GM23338 (cell line): ENCODE measurements around the gene ALDH18A1. TPM values are rescaled to one million over a fixed set of nuclear protein-coding genes. Genes with fewer than 3 reads are reported as not detected.

Source experiments
- ATAC-seq: fragments of 200-7000 bp; cut with Tn5 transposase; 3 replicates; pipeline ENCODE4 v1.9.1; 2020
- DNase-seq: peaks from one replicate; pipeline ENCODE4 v3.0.0-alpha.2; 2015; ENCODE audit warnings: low spot score
- H2AFZ ChIP-seq: fragments of 200-600 bp; sonication (generic); 2 replicates; pipeline ENCODE4 v1.8.0; 2016; ENCODE audit warnings: antibody characterized with exemption, mild to moderate bottlenecking, moderate library complexity
- H3F3A ChIP-seq: fragments of 200-600 bp; sonication (generic); replicated peaks from 2 replicates; pipeline ENCODE4 v1.8.0; 2017; ENCODE audit warnings: antibody characterized with exemption, mixed run types, low read depth
- H3K27ac ChIP-seq: fragments of 200-600 bp; sonication (generic); 2 replicates; pipeline ENCODE4 v1.6.1; 2016; ENCODE audit warnings: low read depth
- H3K27me3 ChIP-seq: fragments of 200-600 bp; sonication (generic); 2 replicates; pipeline ENCODE4 v1.8.0; 2016; ENCODE audit warnings: mild to moderate bottlenecking, mixed run types, moderate library complexity; ENCODE audit not compliant: insufficient read depth
- H3K36me3 ChIP-seq: fragments of 200-600 bp; sonication (generic); 2 replicates; pipeline ENCODE4 v1.8.0; 2016; ENCODE audit warnings: mild to moderate bottlenecking; ENCODE audit not compliant: insufficient read depth
- H3K4me1 ChIP-seq: fragments of 200-600 bp; sonication (generic); 2 replicates; pipeline ENCODE4 v1.8.0; 2016; ENCODE audit warnings: mild to moderate bottlenecking, moderate library complexity; ENCODE audit not compliant: insufficient read depth
- H3K4me2 ChIP-seq: fragments of 200-600 bp; sonication (generic); 2 replicates; pipeline ENCODE4 v1.7.1; 2017; ENCODE audit warnings: mixed run types
- H3K4me3 ChIP-seq: fragments of 200-600 bp; sonication (generic); 2 replicates; pipeline ENCODE4 v1.6.1; 2016; ENCODE audit warnings: mixed run types
- H3K79me2 ChIP-seq: fragments of 200-600 bp; sonication (generic); replicated peaks from 2 replicates; pipeline ENCODE4 v1.8.0; 2017; ENCODE audit warnings: mild to moderate bottlenecking; ENCODE audit not compliant: insufficient read depth
- H3K9me2 ChIP-seq: fragments of 200-600 bp; sonication (generic); 2 replicates; pipeline ENCODE4 v1.8.0; 2017; ENCODE audit not compliant: insufficient read depth
- H4K20me1 ChIP-seq: fragments of 200-600 bp; sonication (generic); replicated peaks from 2 replicates; pipeline ENCODE4 v1.8.0; 2017; ENCODE audit warnings: mild to moderate bottlenecking; ENCODE audit not compliant: insufficient read depth
- H3K27ac Mint-ChIP-seq: 2 replicates; pipeline ENCODE4 v1.8.0; 2020; ENCODE audit warnings: inconsistent platforms, mild to moderate bottlenecking, moderate library complexity, mixed read lengths
- H3K27me3 Mint-ChIP-seq: 3 replicates; pipeline ENCODE4 v1.8.0; 2022; ENCODE audit warnings: low read depth, mild to moderate bottlenecking, moderate library complexity, mixed read lengths, inconsistent platforms; ENCODE audit not compliant: insufficient read depth, poor library complexity
- H3K36me3 Mint-ChIP-seq: 3 replicates; pipeline ENCODE4 v1.8.0; 2021; ENCODE audit warnings: low read depth, mild to moderate bottlenecking, inconsistent platforms, moderate library complexity, mixed read lengths
- H3K4me1 Mint-ChIP-seq: 3 replicates; pipeline ENCODE4 v1.8.0; 2020; ENCODE audit warnings: mild to moderate bottlenecking, inconsistent platforms, mixed read lengths
- H3K4me3 Mint-ChIP-seq: 3 replicates; pipeline ENCODE4 v1.8.0; 2021; ENCODE audit warnings: moderate library complexity, mild to moderate bottlenecking, inconsistent platforms, mixed read lengths
- H3K9me3 Mint-ChIP-seq: 3 replicates; pipeline ENCODE4 v1.8.0; 2020; ENCODE audit warnings: moderate library complexity, mild to moderate bottlenecking, inconsistent platforms, mixed read lengths
- CREB1 ChIP-seq: fragments of 250-450 bp; sonication (Bioruptor Pico); IDR thresholded peaks from 2 replicates; pipeline ENCODE4 v1.5.0; 2020; ENCODE audit warnings: low read depth, mild to moderate bottlenecking, moderate library complexity
- EZH2 ChIP-seq: fragments of 200-600 bp; sonication (generic); IDR thresholded peaks from one replicate; pipeline ENCODE4 v1.8.0; 2017; ENCODE audit warnings: antibody characterized with exemption, mild to moderate bottlenecking, low read depth; ENCODE audit not compliant: unreplicated experiment
- EZH2phosphoT487 ChIP-seq: fragments of 200-600 bp; sonication (generic); IDR thresholded peaks from one replicate; pipeline ENCODE4 v1.8.1; 2018; ENCODE audit warnings: antibody characterized with exemption; ENCODE audit not compliant: unreplicated experiment
- JUNB ChIP-seq: IDR thresholded peaks from one replicate; pipeline ENCODE4 v1.6.1; 2016; ENCODE audit warnings: antibody characterized with exemption; ENCODE audit not compliant: unreplicated experiment
- NANOG ChIP-seq: IDR thresholded peaks from 2 replicates; pipeline ENCODE4 v1.6.1; 2016; ENCODE audit warnings: antibody characterized with exemption, borderline replicate concordance
- POLR2AphosphoS5 ChIP-seq: IDR thresholded peaks from 2 replicates; pipeline ENCODE4 v1.6.1; 2016; ENCODE audit warnings: antibody characterized with exemption, low read depth
- STAT1 ChIP-seq: IDR thresholded peaks from one replicate; pipeline ENCODE4 v1.6.1; 2016; ENCODE audit warnings: antibody characterized with exemption; ENCODE audit not compliant: unreplicated experiment
- ZNF114 ChIP-seq: fragments of 250-450 bp; sonication (Bioruptor Pico); IDR thresholded peaks from 2 replicates; pipeline ENCODE4 v1.5.0; 2020; ENCODE audit warnings: mild to moderate bottlenecking, moderate library complexity
- ZNF331 ChIP-seq: fragments of 250-450 bp; sonication (Bioruptor Pico); IDR thresholded peaks from 2 replicates; pipeline ENCODE4 v1.5.0; 2020; ENCODE audit warnings: low read depth, mild to moderate bottlenecking, moderate library complexity
- polyA plus RNA-seq: library from polyadenylated mRNA; unstranded; fragments of >200 nt; fragmentation: Nextera tagmentation; extraction: Ambion mirVana; gene quantifications from 2 replicates; pipeline ENCODE4 v1.2.1, GENCODE V29; 2016
- total RNA-seq: library from RNA; depleted of rRNA; stranded (reverse); fragments of >200 nt; shearing (Covaris generic); gene quantifications from 2 replicates; pipeline ENCODE4 v1.2.3, GENCODE V29; 2014
- TF ChIP-seq, protein P1 (sequence below): IDR thresholded peaks from one replicate; pipeline ENCODE4 v1.6.1; 2018; ENCODE audit warnings: antibody characterized with exemption; ENCODE audit not compliant: unreplicated experiment
- TF ChIP-seq, protein P2 (sequence below), 2 experiments: fragments of 200-600 bp in 1 of 2; sonication (generic) in 1 of 2; conservative IDR thresholded peaks; 2 replicates each; pipeline versions ENCODE4 v1.5.1 to v1.6.1; 2016 to 2017; ENCODE audit warnings: antibody characterized with exemption in 2 of 2, low read depth in 2 of 2, mild to moderate bottlenecking in 2 of 2, moderate library complexity in 1 of 2
- TF ChIP-seq, protein P3 (sequence below): fragments of 250-450 bp; sonication (Bioruptor Pico); IDR thresholded peaks from 2 replicates; pipeline ENCODE4 v1.5.0; 2020; ENCODE audit warnings: mild to moderate bottlenecking, moderate library complexity
- TF ChIP-seq, protein P4 (sequence below): IDR thresholded peaks from 2 replicates; pipeline ENCODE4 v1.6.1; 2016; ENCODE audit warnings: antibody characterized with exemption

The ALDH18A1 gene
- total and polyA plus RNA-seq, 2 experiments from 2014 or later, result 35.1 to 117 TPM

DNA sequence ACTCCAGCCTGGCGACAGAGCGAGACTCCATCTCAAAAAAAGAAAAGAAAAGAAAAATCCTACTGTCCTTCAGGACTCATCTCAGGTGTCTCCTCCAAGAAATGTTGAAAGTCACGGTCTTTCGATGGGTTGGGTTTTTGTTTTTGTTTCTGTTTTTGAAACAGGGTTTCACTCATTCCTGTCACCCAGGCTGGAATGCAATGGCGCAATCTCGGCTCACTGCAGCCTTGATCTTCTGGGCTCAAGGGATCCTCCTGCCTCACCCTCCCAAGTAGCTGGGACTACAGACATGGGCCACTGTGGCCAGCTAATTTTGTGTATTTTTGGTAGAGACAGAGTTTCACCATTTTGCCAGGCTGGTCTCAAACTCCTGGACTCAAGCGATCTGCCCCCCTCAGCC lies 92.2 kb downstream of the ALDH18A1 start:
- DNase-seq (no peak), ATAC-seq (no peak)
- peaks cover 4% of the 10 kb centered on the region; the same call in 1 of the 2 replicates for H3F3A ChIP-seq
- H3K27ac Mint-ChIP-seq, result no peak overlapping the region
- no peaks in the 10 kb centered on the region for H3K36me3 Mint-ChIP-seq
- peaks cover 4% of the 10 kb centered on the region; the same call in 1 of the 2 replicates for H3K27me3 ChIP-seq
- H3K4me1 Mint-ChIP-seq, result peaks cover 21% of the 10 kb centered on the region
- peaks cover 9% of the 10 kb centered on the region for H3K4me1 ChIP-seq
- no peaks in the 10 kb centered on the region for H3K9me3 Mint-ChIP-seq
- H3K9me2 ChIP-seq, result no peaks in the 10 kb centered on the region
- no peaks in the 10 kb centered on the region; the same call in 1 of the 2 replicates for H3K79me2 ChIP-seq
- H3K27me3 Mint-ChIP-seq, result peaks cover 9% of the 10 kb centered on the region
- no peaks in the 10 kb centered on the region for H3K36me3 ChIP-seq
- H3K27ac ChIP-seq, result no peak overlapping the region
- no peak overlapping the region for H3K4me2 ChIP-seq
- no peak overlapping the region for H3K4me3 Mint-ChIP-seq
- H2AFZ ChIP-seq, result peak overlapping the region; percentile 72; the same call in 1 of the 2 replicates
- H3K4me3 ChIP-seq, result no peak overlapping the region
- no peak for TF ChIP-seq ZNF114 (CRISPR knock-in tag)
- no peak for TF ChIP-seq EZH2phosphoT487
- TF ChIP-seq, protein P1, sequence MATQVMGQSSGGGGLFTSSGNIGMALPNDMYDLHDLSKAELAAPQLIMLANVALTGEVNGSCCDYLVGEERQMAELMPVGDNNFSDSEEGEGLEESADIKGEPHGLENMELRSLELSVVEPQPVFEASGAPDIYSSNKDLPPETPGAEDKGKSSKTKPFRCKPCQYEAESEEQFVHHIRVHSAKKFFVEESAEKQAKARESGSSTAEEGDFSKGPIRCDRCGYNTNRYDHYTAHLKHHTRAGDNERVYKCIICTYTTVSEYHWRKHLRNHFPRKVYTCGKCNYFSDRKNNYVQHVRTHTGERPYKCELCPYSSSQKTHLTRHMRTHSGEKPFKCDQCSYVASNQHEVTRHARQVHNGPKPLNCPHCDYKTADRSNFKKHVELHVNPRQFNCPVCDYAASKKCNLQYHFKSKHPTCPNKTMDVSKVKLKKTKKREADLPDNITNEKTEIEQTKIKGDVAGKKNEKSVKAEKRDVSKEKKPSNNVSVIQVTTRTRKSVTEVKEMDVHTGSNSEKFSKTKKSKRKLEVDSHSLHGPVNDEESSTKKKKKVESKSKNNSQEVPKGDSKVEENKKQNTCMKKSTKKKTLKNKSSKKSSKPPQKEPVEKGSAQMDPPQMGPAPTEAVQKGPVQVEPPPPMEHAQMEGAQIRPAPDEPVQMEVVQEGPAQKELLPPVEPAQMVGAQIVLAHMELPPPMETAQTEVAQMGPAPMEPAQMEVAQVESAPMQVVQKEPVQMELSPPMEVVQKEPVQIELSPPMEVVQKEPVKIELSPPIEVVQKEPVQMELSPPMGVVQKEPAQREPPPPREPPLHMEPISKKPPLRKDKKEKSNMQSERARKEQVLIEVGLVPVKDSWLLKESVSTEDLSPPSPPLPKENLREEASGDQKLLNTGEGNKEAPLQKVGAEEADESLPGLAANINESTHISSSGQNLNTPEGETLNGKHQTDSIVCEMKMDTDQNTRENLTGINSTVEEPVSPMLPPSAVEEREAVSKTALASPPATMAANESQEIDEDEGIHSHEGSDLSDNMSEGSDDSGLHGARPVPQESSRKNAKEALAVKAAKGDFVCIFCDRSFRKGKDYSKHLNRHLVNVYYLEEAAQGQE, result no peak
- TF ChIP-seq NANOG, result no peak
- TF ChIP-seq STAT1, result no peak
- TF ChIP-seq, protein P2, sequence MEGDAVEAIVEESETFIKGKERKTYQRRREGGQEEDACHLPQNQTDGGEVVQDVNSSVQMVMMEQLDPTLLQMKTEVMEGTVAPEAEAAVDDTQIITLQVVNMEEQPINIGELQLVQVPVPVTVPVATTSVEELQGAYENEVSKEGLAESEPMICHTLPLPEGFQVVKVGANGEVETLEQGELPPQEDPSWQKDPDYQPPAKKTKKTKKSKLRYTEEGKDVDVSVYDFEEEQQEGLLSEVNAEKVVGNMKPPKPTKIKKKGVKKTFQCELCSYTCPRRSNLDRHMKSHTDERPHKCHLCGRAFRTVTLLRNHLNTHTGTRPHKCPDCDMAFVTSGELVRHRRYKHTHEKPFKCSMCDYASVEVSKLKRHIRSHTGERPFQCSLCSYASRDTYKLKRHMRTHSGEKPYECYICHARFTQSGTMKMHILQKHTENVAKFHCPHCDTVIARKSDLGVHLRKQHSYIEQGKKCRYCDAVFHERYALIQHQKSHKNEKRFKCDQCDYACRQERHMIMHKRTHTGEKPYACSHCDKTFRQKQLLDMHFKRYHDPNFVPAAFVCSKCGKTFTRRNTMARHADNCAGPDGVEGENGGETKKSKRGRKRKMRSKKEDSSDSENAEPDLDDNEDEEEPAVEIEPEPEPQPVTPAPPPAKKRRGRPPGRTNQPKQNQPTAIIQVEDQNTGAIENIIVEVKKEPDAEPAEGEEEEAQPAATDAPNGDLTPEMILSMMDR (conservative IDR thresholded peaks at IDR 0.05; ENCODE audit: low read depth in 2 of 2), result no peak
- TF ChIP-seq, protein P3, sequence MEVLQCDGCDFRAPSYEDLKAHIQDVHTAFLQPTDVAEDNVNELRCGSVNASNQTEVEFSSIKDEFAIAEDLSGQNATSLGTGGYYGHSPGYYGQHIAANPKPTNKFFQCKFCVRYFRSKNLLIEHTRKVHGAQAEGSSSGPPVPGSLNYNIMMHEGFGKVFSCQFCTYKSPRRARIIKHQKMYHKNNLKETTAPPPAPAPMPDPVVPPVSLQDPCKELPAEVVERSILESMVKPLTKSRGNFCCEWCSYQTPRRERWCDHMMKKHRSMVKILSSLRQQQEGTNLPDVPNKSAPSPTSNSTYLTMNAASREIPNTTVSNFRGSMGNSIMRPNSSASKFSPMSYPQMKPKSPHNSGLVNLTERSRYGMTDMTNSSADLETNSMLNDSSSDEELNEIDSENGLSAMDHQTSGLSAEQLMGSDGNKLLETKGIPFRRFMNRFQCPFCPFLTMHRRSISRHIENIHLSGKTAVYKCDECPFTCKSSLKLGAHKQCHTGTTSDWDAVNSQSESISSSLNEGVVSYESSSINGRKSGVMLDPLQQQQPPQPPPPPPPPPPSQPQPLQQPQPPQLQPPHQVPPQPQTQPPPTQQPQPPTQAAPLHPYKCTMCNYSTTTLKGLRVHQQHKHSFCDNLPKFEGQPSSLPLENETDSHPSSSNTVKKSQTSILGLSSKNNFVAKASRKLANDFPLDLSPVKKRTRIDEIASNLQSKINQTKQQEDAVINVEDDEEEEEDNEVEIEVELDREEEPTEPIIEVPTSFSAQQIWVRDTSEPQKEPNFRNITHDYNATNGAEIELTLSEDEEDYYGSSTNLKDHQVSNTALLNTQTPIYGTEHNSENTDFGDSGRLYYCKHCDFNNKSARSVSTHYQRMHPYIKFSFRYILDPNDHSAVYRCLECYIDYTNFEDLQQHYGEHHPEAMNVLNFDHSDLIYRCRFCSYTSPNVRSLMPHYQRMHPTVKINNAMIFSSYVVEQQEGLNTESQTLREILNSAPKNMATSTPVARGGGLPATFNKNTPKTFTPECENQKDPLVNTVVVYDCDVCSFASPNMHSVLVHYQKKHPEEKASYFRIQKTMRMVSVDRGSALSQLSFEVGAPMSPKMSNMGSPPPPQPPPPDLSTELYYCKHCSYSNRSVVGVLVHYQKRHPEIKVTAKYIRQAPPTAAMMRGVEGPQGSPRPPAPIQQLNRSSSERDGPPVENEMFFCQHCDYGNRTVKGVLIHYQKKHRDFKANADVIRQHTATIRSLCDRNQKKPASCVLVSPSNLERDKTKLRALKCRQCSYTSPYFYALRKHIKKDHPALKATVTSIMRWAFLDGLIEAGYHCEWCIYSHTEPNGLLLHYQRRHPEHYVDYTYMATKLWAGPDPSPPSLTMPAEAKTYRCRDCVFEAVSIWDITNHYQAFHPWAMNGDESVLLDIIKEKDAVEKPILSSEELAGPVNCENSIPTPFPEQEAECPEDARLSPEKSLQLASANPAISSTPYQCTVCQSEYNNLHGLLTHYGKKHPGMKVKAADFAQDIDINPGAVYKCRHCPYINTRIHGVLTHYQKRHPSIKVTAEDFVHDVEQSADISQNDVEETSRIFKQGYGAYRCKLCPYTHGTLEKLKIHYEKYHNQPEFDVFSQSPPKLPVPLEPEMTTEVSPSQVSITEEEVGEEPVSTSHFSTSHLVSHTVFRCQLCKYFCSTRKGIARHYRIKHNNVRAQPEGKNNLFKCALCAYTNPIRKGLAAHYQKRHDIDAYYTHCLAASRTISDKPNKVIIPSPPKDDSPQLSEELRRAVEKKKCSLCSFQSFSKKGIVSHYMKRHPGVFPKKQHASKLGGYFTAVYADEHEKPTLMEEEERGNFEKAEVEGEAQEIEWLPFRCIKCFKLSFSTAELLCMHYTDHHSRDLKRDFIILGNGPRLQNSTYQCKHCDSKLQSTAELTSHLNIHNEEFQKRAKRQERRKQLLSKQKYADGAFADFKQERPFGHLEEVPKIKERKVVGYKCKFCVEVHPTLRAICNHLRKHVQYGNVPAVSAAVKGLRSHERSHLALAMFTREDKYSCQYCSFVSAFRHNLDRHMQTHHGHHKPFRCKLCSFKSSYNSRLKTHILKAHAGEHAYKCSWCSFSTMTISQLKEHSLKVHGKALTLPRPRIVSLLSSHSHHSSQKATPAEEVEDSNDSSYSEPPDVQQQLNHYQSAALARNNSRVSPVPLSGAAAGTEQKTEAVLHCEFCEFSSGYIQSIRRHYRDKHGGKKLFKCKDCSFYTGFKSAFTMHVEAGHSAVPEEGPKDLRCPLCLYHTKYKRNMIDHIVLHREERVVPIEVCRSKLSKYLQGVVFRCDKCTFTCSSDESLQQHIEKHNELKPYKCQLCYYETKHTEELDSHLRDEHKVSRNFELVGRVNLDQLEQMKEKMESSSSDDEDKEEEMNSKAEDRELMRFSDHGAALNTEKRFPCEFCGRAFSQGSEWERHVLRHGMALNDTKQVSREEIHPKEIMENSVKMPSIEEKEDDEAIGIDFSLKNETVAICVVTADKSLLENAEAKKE (CRISPR knock-in tag), result no peak
- TF ChIP-seq JUNB, result no peak
- TF ChIP-seq EZH2, result no peak
- TF ChIP-seq, protein P4, sequence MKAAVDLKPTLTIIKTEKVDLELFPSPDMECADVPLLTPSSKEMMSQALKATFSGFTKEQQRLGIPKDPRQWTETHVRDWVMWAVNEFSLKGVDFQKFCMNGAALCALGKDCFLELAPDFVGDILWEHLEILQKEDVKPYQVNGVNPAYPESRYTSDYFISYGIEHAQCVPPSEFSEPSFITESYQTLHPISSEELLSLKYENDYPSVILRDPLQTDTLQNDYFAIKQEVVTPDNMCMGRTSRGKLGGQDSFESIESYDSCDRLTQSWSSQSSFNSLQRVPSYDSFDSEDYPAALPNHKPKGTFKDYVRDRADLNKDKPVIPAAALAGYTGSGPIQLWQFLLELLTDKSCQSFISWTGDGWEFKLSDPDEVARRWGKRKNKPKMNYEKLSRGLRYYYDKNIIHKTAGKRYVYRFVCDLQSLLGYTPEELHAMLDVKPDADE, result no peak
- no peak for TF ChIP-seq ZNF331 (CRISPR knock-in tag)
- no peak for TF ChIP-seq POLR2AphosphoS5
- TF ChIP-seq CREB1 (CRISPR knock-in tag), result no peak
- H4K20me1 ChIP-seq, result no peaks in the 10 kb centered on the region
